ENCODE data around the gene COL23A1.

Gene COL23A1

DNA sequence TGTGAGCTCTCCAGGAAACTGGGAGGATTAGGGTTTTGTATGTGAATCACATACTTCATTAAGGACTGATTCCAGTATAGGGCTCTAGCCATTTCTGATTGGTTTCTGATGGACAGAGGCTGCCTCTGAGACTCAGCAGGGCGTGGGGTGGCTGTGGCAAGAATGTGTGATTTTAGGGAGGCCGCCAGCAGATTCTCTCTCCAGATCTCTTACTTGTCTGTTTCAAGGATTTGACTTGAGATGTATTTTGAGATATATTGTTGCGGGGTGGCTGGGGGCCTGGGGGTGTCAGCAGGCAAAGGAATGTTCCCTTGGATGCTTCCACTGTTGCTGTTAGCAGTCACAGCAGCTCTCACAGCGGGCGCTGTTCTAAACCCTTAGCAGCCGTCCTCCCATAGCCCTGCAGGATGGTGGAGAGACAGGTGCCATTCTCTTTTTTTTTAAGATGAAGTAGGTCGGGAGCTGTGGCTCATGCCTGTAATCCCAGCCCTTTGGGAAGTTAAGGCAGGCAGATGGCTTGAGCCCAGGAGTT is 393.8 kb downstream of the COL23A1 start:
- Histone ChIP-seq H3K56ac (ENCODE audit: low read length) (no peak overlapping the region), H3K27ac (ENCODE audit: low read depth, low read length) (no peak overlapping the region), H3K4me2 (ENCODE audit: low read length) (no peak overlapping the region), H3K79me2 (ENCODE audit: control insufficient read depth, insufficient read depth, low read length) (no peaks in the 10 kb centered on the region), H3K18ac (ENCODE audit: low read length) (no peak overlapping the region), H3K36me3 (ENCODE audit: control insufficient read depth, insufficient read depth, low read length) (no peaks in the 10 kb centered on the region), H3K23ac (ENCODE audit: low read length) (no peak overlapping the region), H4K8ac (ENCODE audit: low read depth, low read length) (no peak overlapping the region), H3K4me3 (ENCODE audit: low read length) (no peak overlapping the region), H3K79me1 (ENCODE audit: low read length) (no peaks in the 10 kb centered on the region), H2AK5ac (ENCODE audit: low read length) (no peak overlapping the region), H2BK15ac (replicated peaks; ENCODE audit: low read depth) (no peak overlapping the region), H2BK5ac (ENCODE audit: low read length) (no peak overlapping the region), H3K9ac (ENCODE audit: low read length) (no peak overlapping the region), H3K4ac (ENCODE audit: low read depth, low read length) (no peak overlapping the region), H2BK120ac (ENCODE audit: low read depth, low read length) (no peak overlapping the region), H4K5ac (ENCODE audit: low read length) (no peak overlapping the region), H3K27me3 (ENCODE audit: insufficient read depth, low read length, poor library complexity) (no peaks in the 10 kb centered on the region), H3K4me1 (ENCODE audit: control insufficient read depth, low read depth, low read length) (no peaks in the 10 kb centered on the region)
- DNase-seq, result no peak
- WGBS (ENCODE audit: extremely low coverage, insufficient coverage, low lambda C conversion rate), result no CpG with 5 or more reads among the region's 7 CpGs

DNA sequence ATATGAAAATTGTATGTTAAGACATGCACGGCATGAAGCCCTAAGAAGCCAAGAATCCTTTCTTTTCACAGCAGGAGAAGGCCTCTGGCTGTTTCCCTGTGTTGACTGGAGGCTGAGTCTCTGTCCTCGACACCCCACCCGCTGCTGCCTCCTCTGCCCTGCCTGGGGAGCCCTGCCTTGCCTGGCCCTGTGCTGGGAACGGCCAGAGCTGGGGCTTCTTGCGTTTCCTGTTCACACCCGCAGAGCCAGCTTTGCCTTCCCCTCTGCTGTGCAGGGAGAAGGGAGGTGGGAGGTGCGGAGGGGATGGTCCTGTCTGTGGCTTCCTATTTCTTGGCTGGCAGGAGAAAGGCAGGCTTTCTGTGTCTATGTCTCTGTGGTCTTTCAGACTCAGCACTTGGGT is 396.2 kb downstream of the COL23A1 start:
- Histone ChIP-seq H3K36me3 (ENCODE audit: control insufficient read depth, insufficient read depth, low read length) (no peaks in the 10 kb centered on the region), H3K56ac (ENCODE audit: low read length) (no peak overlapping the region), H3K23ac (ENCODE audit: low read length) (no peak overlapping the region), H3K79me1 (ENCODE audit: low read length) (no peaks in the 10 kb centered on the region), H2BK120ac (ENCODE audit: low read depth, low read length) (no peak overlapping the region), H3K9ac (ENCODE audit: low read length) (no peak overlapping the region), H4K5ac (ENCODE audit: low read length) (no peak overlapping the region), H3K27me3 (ENCODE audit: insufficient read depth, low read length, poor library complexity) (no peaks in the 10 kb centered on the region), H3K4me3 (ENCODE audit: low read length) (no peak overlapping the region), H3K4ac (ENCODE audit: low read depth, low read length) (no peak overlapping the region), H3K4me1 (ENCODE audit: control insufficient read depth, low read depth, low read length) (no peaks in the 10 kb centered on the region), H2BK5ac (ENCODE audit: low read length) (no peak overlapping the region), H3K4me2 (ENCODE audit: low read length) (no peak overlapping the region), H3K27ac (ENCODE audit: low read depth, low read length) (no peak overlapping the region), H2AK5ac (ENCODE audit: low read length) (no peak overlapping the region), H3K79me2 (ENCODE audit: control insufficient read depth, insufficient read depth, low read length) (no peaks in the 10 kb centered on the region), H3K18ac (ENCODE audit: low read length) (no peak overlapping the region), H4K8ac (ENCODE audit: low read depth, low read length) (no peak overlapping the region), H2BK15ac (replicated peaks; ENCODE audit: low read depth) (no peak overlapping the region)
- no CpG with 5 or more reads among the region's 7 CpGs for WGBS (ENCODE audit: extremely low coverage, insufficient coverage, low lambda C conversion rate)
- no peak for DNase-seq

DNA sequence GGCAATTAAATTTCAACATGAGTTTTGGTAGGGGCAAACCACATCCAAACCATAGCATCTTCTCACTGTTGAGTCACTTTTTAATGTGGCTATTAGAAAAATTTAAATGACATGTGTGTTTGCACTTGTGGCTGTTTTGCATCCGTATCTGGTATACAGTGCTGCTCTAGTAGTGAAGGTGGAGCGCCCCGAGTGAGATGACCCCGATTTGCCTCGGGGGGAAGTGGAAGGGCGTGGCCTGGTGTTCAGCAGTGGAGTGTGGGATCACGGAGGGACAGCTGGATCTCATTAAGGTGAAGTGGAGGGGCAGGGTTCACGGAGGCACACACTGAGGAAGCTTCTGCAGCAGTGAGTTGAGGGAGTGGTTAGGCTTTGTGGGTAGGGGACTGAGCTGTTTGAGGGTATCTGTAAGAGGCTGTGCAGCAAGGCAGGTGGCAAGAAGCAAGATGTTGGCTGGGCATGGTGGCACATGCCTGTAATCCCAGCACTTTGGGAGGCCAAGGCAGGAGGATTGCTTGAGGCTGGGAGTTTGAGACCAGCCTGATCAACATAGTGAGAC is 396.9 kb downstream of the COL23A1 start:
- H3K27me3 ChIP-seq (ENCODE audit: insufficient read depth, low read length, poor library complexity), result no peaks in the 10 kb centered on the region
- no peak for DNase-seq
- no peak overlapping the region for H2BK15ac ChIP-seq (replicated peaks; ENCODE audit: low read depth)
- no peak overlapping the region for H3K27ac ChIP-seq (ENCODE audit: low read depth, low read length)
- no peak overlapping the region for H3K9ac ChIP-seq (ENCODE audit: low read length)
- H3K79me1 ChIP-seq (ENCODE audit: low read length), result no peaks in the 10 kb centered on the region
- no peaks in the 10 kb centered on the region for H3K79me2 ChIP-seq (ENCODE audit: control insufficient read depth, insufficient read depth, low read length)
- no peak overlapping the region for H3K4ac ChIP-seq (ENCODE audit: low read depth, low read length)
- H3K4me3 ChIP-seq (ENCODE audit: low read length), result no peak overlapping the region
- H3K4me1 ChIP-seq (ENCODE audit: control insufficient read depth, low read depth, low read length), result no peaks in the 10 kb centered on the region
- no peak overlapping the region for H2BK5ac ChIP-seq (ENCODE audit: low read length)
- H3K23ac ChIP-seq (ENCODE audit: low read length), result no peak overlapping the region
- no peak overlapping the region for H2BK120ac ChIP-seq (ENCODE audit: low read depth, low read length)
- WGBS (ENCODE audit: extremely low coverage, insufficient coverage, low lambda C conversion rate), result no CpG with 5 or more reads among the region's 8 CpGs
- no peak overlapping the region for H2AK5ac ChIP-seq (ENCODE audit: low read length)
- H4K5ac ChIP-seq (ENCODE audit: low read length), result no peak overlapping the region
- peak overlapping the region; percentile 27 for H3K56ac ChIP-seq (ENCODE audit: low read length)
- no peaks in the 10 kb centered on the region for H3K36me3 ChIP-seq (ENCODE audit: control insufficient read depth, insufficient read depth, low read length)
- H3K4me2 ChIP-seq (ENCODE audit: low read length), result no peak overlapping the region
- no peak overlapping the region for H4K8ac ChIP-seq (ENCODE audit: low read depth, low read length)
- no peak overlapping the region for H3K18ac ChIP-seq (ENCODE audit: low read length)

DNA sequence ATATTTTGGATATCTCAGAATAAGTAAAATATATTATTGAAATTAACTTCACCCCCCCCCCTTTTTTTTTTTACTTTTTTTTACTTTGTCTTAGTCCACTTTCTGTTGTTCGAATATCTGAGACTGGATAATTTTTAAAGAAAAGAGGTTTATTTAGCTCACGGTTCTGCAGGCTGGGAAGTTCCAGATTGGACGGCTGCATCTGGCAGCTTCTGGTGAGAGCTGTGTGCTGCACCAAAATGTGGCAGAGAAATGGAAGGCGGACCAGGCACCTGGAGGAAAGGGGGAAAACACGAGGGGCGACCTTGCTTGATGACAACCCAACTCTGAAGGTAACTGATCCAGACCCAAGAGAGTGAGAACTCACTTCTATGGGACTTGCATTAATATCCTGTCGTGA is 397.4 kb downstream of the COL23A1 start:
- Histone ChIP-seq H3K36me3 (ENCODE audit: control insufficient read depth, insufficient read depth, low read length) (no peaks in the 10 kb centered on the region), H3K4me3 (ENCODE audit: low read length) (no peak overlapping the region), H2BK5ac (ENCODE audit: low read length) (no peak overlapping the region), H2BK120ac (ENCODE audit: low read depth, low read length) (no peak overlapping the region), H3K4ac (ENCODE audit: low read depth, low read length) (no peak overlapping the region), H3K4me2 (ENCODE audit: low read length) (no peak overlapping the region), H4K8ac (ENCODE audit: low read depth, low read length) (no peak overlapping the region), H3K4me1 (ENCODE audit: control insufficient read depth, low read depth, low read length) (no peaks in the 10 kb centered on the region), H3K23ac (ENCODE audit: low read length) (no peak overlapping the region), H2BK15ac (replicated peaks; ENCODE audit: low read depth) (no peak overlapping the region), H3K27ac (ENCODE audit: low read depth, low read length) (no peak overlapping the region), H3K79me2 (ENCODE audit: control insufficient read depth, insufficient read depth, low read length) (no peaks in the 10 kb centered on the region), H2AK5ac (ENCODE audit: low read length) (no peak overlapping the region), H3K27me3 (ENCODE audit: insufficient read depth, low read length, poor library complexity) (no peaks in the 10 kb centered on the region), H3K79me1 (ENCODE audit: low read length) (no peaks in the 10 kb centered on the region), H3K18ac (ENCODE audit: low read length) (no peak overlapping the region), H4K5ac (ENCODE audit: low read length) (no peak overlapping the region), H3K9ac (ENCODE audit: low read length) (no peak overlapping the region), H3K56ac (ENCODE audit: low read length) (no peak overlapping the region)
- WGBS (ENCODE audit: extremely low coverage, insufficient coverage, low lambda C conversion rate), result no CpG with 5 or more reads among the region's 7 CpGs
- DNase-seq, result no peak

DNA sequence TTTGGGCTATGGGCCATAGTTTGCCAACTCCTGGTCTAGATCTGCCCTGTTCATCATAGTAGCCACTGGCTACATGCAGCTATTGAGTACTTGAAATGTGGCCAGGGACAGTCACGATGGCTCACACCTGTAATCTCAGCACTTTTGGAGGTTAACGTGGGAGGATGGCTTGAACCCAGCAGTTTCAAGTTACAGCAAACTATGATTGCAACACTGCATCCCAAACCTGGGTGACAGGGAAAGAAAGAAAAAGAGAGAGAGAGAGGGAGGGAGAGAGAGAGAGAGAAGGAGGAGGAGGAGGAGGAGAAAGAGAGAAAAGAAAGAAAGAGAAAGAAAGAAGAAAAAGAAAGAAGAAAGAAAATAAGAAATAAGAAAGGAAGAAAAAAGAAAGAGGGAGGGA is 397.9 kb downstream of the COL23A1 start:
- no peak overlapping the region for H4K8ac ChIP-seq (ENCODE audit: low read depth, low read length)
- no peak overlapping the region for H3K4me3 ChIP-seq (ENCODE audit: low read length)
- no peak overlapping the region for H2AK5ac ChIP-seq (ENCODE audit: low read length)
- no peak overlapping the region for H3K4ac ChIP-seq (ENCODE audit: low read depth, low read length)
- DNase-seq, result no peak
- no peaks in the 10 kb centered on the region for H3K4me1 ChIP-seq (ENCODE audit: control insufficient read depth, low read depth, low read length)
- no peak overlapping the region for H3K27ac ChIP-seq (ENCODE audit: low read depth, low read length)
- no peaks in the 10 kb centered on the region for H3K79me2 ChIP-seq (ENCODE audit: control insufficient read depth, insufficient read depth, low read length)
- H2BK120ac ChIP-seq (ENCODE audit: low read depth, low read length), result no peak overlapping the region
- no CpG with 5 or more reads among the region's 2 CpGs for WGBS (ENCODE audit: extremely low coverage, insufficient coverage, low lambda C conversion rate)
- no peaks in the 10 kb centered on the region for H3K79me1 ChIP-seq (ENCODE audit: low read length)
- H3K9ac ChIP-seq (ENCODE audit: low read length), result no peak overlapping the region
- H4K5ac ChIP-seq (ENCODE audit: low read length), result no peak overlapping the region
- no peak overlapping the region for H3K4me2 ChIP-seq (ENCODE audit: low read length)
- H3K27me3 ChIP-seq (ENCODE audit: insufficient read depth, low read length, poor library complexity), result no peaks in the 10 kb centered on the region
- no peaks in the 10 kb centered on the region for H3K36me3 ChIP-seq (ENCODE audit: control insufficient read depth, insufficient read depth, low read length)
- H3K23ac ChIP-seq (ENCODE audit: low read length), result no peak overlapping the region
- no peak overlapping the region for H3K56ac ChIP-seq (ENCODE audit: low read length)
- H2BK5ac ChIP-seq (ENCODE audit: low read length), result no peak overlapping the region
- H3K18ac ChIP-seq (ENCODE audit: low read length), result no peak overlapping the region
- no peak overlapping the region for H2BK15ac ChIP-seq (replicated peaks; ENCODE audit: low read depth)

DNA sequence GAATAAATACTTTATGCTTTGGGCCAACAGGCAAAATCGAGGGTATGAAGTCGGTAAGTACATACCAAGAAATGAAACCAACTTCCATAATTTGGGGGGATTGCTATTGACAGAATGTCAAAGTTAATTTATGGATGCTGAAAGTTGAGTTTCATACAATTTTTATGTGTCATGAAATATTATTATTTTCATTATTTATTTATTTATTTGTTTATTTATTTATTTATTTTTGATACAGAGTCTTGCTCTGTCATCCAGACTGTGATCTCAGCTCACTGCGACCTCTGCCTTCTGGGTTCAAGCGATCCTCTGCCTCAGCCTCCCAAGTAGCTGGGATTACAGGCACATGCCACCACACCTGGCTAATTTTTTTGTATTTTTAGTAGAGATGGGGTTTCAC is 398.5 kb downstream of the COL23A1 start:
- Histone ChIP-seq H2BK15ac (replicated peaks; ENCODE audit: low read depth) (no peak overlapping the region), H3K4me3 (ENCODE audit: low read length) (no peak overlapping the region), H3K79me1 (ENCODE audit: low read length) (no peaks in the 10 kb centered on the region), H3K36me3 (ENCODE audit: control insufficient read depth, insufficient read depth, low read length) (no peaks in the 10 kb centered on the region), H3K27ac (ENCODE audit: low read depth, low read length) (no peak overlapping the region), H3K4me2 (ENCODE audit: low read length) (no peak overlapping the region), H3K4me1 (ENCODE audit: control insufficient read depth, low read depth, low read length) (no peaks in the 10 kb centered on the region), H2AK5ac (ENCODE audit: low read length) (no peak overlapping the region), H3K27me3 (ENCODE audit: insufficient read depth, low read length, poor library complexity) (no peaks in the 10 kb centered on the region), H2BK120ac (ENCODE audit: low read depth, low read length) (no peak overlapping the region), H3K79me2 (ENCODE audit: control insufficient read depth, insufficient read depth, low read length) (no peaks in the 10 kb centered on the region), H2BK5ac (ENCODE audit: low read length) (no peak overlapping the region), H4K8ac (ENCODE audit: low read depth, low read length) (no peak overlapping the region), H3K9ac (ENCODE audit: low read length) (no peak overlapping the region), H3K4ac (ENCODE audit: low read depth, low read length) (no peak overlapping the region), H3K56ac (ENCODE audit: low read length) (no peak overlapping the region), H3K18ac (ENCODE audit: low read length) (no peak overlapping the region), H3K23ac (ENCODE audit: low read length) (no peak overlapping the region), H4K5ac (ENCODE audit: low read length) (no peak overlapping the region)
- no peak for DNase-seq
- WGBS (ENCODE audit: extremely low coverage, insufficient coverage, low lambda C conversion rate), result no CpG with 5 or more reads among the region's 4 CpGs

Data from mesendoderm (in vitro differentiated cells).